ENCODE results near the gene MAP4K1. TPM values are rescaled to one million over a fixed set of nuclear protein-coding genes. Genes with fewer than 3 reads are reported as not detected.

MAP4K1 gene
- total RNA-seq, 1 experiment from 2014 or later, result 1.5 TPM

GRCh38 chr19:38648769-38649304, 31.1 kb upstream of the MAP4K1 start:
- no TSS peak for BruUV-seq (replicated peaks)

GRCh38 chr19:38647966-38648768, 30.4 kb upstream of the MAP4K1 start:
- no peaks in the 10 kb centered on the region for H3K36me3 ChIP-seq (ENCODE audit: insufficient read depth, low read length, poor library complexity, severe bottlenecking)
- TF ChIP-seq EZH2 (IDR thresholded peaks at IDR 0.05; ENCODE audit: borderline replicate concordance, low read depth, low read length, poor library complexity, severe bottlenecking) (no peak), CTCF (conservative IDR thresholded peaks at IDR 0.05; ENCODE audit: low read depth, low read length) (no peak)
- H3K4me1 ChIP-seq (ENCODE audit: insufficient read depth, low read length, poor library complexity, severe bottlenecking), result peaks cover 33% of the 10 kb centered on the region
- H3K4me3 ChIP-seq (ENCODE audit: low read depth, low read length, poor library complexity, severe bottlenecking), result peak overlapping the region; percentile 100
- H3K27ac ChIP-seq (ENCODE audit: low read depth, low read length, poor library complexity, severe bottlenecking), result peak overlapping the region; percentile 93
- no peak for DNase-seq (ENCODE audit: low spot score)
- POLR2A ChIA-PET (ENCODE audit: low non-redundant PET), result no interaction called here
- no TSS peak for BruUV-seq (replicated peaks)
- no peaks in the 10 kb centered on the region for H3K27me3 ChIP-seq (replicated peaks; ENCODE audit: insufficient read depth, low read depth, low read length, poor library complexity)
- CTCF ChIA-PET, result interaction anchor here (0.8 to 1.2 kb wide), 2 partner anchors 14 to 245 kb away, joined by 3 to 14 read pairs; partner anchors contain the start of gene FAM98C
- no peaks in the 10 kb centered on the region for H3K9me3 ChIP-seq (ENCODE audit: low read depth, low read length, poor library complexity, severe bottlenecking)
- intact Hi-C loops (cut with micrococcal nuclease; ENCODE audit: unreplicated experiment), result no loop called here

More at GRCh38 chr19:38648769-38649304, 31.1 kb upstream of the MAP4K1 start:
- H3K9me3 ChIP-seq (ENCODE audit: low read depth, low read length, poor library complexity, severe bottlenecking), result no peaks in the 10 kb centered on the region
- H3K27me3 ChIP-seq (replicated peaks; ENCODE audit: insufficient read depth, low read depth, low read length, poor library complexity), result no peaks in the 10 kb centered on the region
- DNase-seq (ENCODE audit: low spot score), result no peak
- no peak for TF ChIP-seq EZH2 (IDR thresholded peaks at IDR 0.05; ENCODE audit: borderline replicate concordance, low read depth, low read length, poor library complexity, severe bottlenecking)
- no peak for TF ChIP-seq CTCF (conservative IDR thresholded peaks at IDR 0.05; ENCODE audit: low read depth, low read length)
- H3K27ac ChIP-seq (ENCODE audit: low read depth, low read length, poor library complexity, severe bottlenecking), result peak overlapping the region; percentile 93
- CTCF ChIA-PET, result no interaction called here
- peak overlapping the region; percentile 100 for H3K4me3 ChIP-seq (ENCODE audit: low read depth, low read length, poor library complexity, severe bottlenecking)
- POLR2A ChIA-PET (ENCODE audit: low non-redundant PET), result no interaction called here
- peaks cover 33% of the 10 kb centered on the region for H3K4me1 ChIP-seq (ENCODE audit: insufficient read depth, low read length, poor library complexity, severe bottlenecking)
- intact Hi-C loops (cut with micrococcal nuclease; ENCODE audit: unreplicated experiment), result no loop called here
- no peaks in the 10 kb centered on the region for H3K36me3 ChIP-seq (ENCODE audit: insufficient read depth, low read length, poor library complexity, severe bottlenecking)

- Histone ChIP-seq H3K27me3 (replicated peaks; ENCODE audit: insufficient read depth, low read depth, low read length, poor library complexity) (no peaks in the 10 kb centered on the region), H3K4me1 (ENCODE audit: insufficient read depth, low read length, poor library complexity, severe bottlenecking) (peaks cover 27% of the 10 kb centered on the region), H3K9me3 (ENCODE audit: low read depth, low read length, poor library complexity, severe bottlenecking) (no peaks in the 10 kb centered on the region), H3K4me3 (ENCODE audit: low read depth, low read length, poor library complexity, severe bottlenecking) (peak within 1 kb of the TSS; percentile 100), H3K36me3 (ENCODE audit: insufficient read depth, low read length, poor library complexity, severe bottlenecking) (no peaks in the 10 kb centered on the region), H3K27ac (ENCODE audit: low read depth, low read length, poor library complexity, severe bottlenecking) (peak within 1 kb of the TSS; percentile 93)
- CTCF ChIA-PET, result interaction anchor here (0.7 to 1.2 kb wide), 3 partner anchors 11 to 244 kb away, joined by 3 to 14 read pairs (median 3); partner anchors contain the start of gene FAM98C
- TF ChIP-seq CTCF (conservative IDR thresholded peaks at IDR 0.05; ENCODE audit: low read depth, low read length) (no peak), EZH2 (IDR thresholded peaks at IDR 0.05; ENCODE audit: borderline replicate concordance, low read depth, low read length, poor library complexity, severe bottlenecking) (no peak)
- peak; percentile 98 for DNase-seq (ENCODE audit: low spot score)
- POLR2A ChIA-PET (ENCODE audit: low non-redundant PET), result interaction anchor here (0.5 to 0.6 kb wide), 3 partner anchors 33 to 1958 kb away, joined by 3 to 8 read pairs (median 3); no protein-coding TSS in a partner anchor
- no TSS peak for BruUV-seq (replicated peaks)
- intact Hi-C loops (cut with micrococcal nuclease; ENCODE audit: unreplicated experiment), result no loop called here
These were observed 29.7 kb upstream of the MAP4K1 start, which contains the start of gene ACTN4 for GRCh38 chr19:38647368-38647965. TSS of gene ACTN4 (plus strand) at chr19:38647649. CDS start at chr19:38647746, 97 bp downstream.

Measured in A673 (cell line).